HG03139 (cell line): ENCODE measurements around the gene ICE2.

Experiments
- ATAC-seq: cut with Tn5 transposase; IDR thresholded peaks from one replicate; pipeline ENCODE4 v1.9.1; 2021; ENCODE audit not compliant: unreplicated experiment

The ICE2 gene

GRCh38 chr15:60372756-60373155, 106.2 kb downstream of the ICE2 start:
- ATAC-seq: no peak

DNA sequence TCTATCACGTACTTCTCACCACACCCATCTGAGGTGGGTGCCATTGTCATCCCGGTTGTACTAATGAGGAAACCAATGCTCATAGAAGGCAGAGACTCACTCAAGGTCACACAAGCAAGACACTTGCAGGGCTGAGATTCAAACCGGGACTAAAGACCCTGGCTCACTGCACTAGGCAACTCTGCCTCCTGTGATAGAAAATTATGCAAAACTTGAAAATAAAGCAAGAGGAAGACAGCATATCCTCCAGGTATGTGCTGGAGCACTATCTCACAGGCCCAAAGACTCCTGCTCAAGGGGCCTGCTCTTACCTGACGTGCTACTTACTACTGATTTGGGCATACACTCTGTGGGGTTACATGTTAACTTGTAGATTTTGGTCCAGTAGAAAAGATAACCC, 106.7 kb downstream of the ICE2 start:
- ATAC-seq: no peak

DNA sequence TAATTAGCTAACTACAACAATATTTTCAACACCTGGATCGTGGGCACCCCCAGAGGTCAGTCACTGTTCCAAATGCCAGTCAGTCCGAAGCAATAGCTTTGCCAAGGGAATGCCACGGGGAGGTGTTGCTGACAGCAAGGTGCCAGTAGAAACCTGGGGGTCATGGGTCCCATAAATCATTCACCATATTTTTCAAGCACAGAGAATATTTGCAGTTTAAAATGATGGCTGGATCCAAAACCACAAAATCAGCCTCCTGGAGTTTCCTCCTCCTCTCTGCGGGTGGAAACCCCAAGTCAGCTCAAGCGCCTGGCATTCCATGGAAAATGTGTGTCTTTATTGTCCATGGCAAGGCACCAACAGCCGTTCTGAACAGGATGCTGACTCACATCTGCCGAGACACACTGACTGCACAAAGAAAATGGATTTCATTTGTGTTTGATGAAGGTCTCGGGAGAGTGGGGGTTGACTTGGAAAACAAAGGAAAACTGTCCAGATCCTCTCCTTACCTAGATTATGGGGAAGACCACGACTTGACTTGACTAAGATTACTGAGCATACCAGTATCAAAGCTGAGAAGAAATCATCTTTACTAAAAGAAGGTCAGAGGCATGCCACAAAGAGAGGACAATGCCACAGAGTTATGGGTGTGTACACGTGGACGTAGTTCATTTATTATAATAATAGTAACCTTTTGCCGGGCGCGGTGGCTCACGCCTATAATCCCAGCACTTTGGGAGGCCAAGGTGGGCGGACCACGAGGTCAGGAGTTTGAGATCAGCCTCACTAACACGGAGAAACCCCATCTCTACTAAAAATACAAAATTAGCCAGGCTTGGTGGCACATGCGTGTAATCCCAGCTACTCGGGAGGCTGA, 107.5 kb downstream of the ICE2 start:
- ATAC-seq: no peak

- no peak for ATAC-seq
These were observed 108.1 kb downstream of the ICE2 start for GRCh38 chr15:60370869-60371136.

DNA sequence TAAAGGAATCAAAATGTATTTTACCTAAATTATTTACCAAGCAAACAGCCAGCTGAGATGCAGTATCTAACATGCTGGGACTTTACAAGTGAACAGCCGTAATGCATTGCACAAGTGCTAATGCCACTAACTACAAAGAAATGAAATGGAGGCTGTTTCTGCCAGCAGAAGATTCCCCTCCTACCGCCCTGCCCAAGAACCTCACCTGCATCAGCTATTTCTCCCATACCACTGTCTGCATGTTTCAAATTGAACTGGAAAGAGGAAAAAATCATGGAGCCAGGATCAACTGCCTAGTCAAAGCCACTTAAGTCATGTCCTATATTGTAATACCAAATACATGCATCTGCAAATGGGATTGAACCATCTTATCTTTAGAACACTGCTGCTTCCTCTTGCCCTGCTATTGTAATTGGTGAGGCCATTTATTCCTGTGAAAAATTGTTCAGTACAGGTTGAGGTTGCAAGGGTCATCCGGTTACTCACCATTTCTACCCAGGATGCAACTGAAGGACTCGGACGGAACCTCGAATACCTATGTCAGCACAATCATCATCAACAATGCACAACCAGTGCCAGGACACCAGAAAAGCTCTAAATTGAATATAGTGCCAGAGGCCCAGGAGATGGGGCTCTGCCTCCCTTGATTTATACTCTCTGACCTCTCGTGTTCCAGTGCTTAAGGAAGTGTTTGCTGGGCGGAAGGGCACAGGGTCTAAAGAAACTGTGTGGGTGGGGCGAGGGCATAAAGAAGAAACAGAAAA, 108.7 kb downstream of the ICE2 start:
- no peak for ATAC-seq

DNA sequence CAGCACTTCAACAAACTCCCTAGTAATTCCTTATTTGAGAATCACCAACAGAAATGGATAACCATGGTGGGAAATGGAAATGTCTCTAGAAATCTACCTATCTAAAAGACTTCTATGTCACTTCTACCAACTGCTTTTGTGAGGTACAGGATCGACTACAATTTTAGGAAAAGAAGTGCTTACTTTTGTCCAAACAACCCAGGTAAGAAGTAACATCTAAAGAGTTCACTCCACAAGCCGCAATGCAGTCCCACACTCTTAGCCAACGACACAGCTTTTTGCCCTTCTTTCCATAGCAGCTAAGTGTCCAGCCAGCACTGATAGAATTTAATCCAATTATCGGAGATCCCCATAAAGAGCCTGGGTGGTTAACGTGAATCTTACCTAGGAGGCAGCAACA, 109.2 kb downstream of the ICE2 start:
- ATAC-seq: no peak
